KMS-11 (cell line): Measurements from ENCODE around the gene MYO9B.
A peak's percentile ranks its signal among the peaks of the same experiment; 100 is the strongest.

Source experiments
- H2AFZ ChIP-seq: fragments of 200-600 bp; sonication (generic); 2 replicates; pipeline ENCODE4 v1.6.1; 2016; ENCODE audit warnings: antibody characterized with exemption, mixed run types, low read depth
- H3K27ac ChIP-seq: fragments of 200-600 bp; sonication (generic); 2 replicates; pipeline ENCODE4 v1.6.1; 2016; ENCODE audit warnings: mild to moderate bottlenecking, mixed run types
- H3K27me3 ChIP-seq: fragments of 200-600 bp; sonication (generic); 2 replicates; pipeline ENCODE4 v1.6.1; 2017; ENCODE audit warnings: mild to moderate bottlenecking, low read depth, mixed run types, moderate library complexity; ENCODE audit not compliant: insufficient read depth
- H3K36me3 ChIP-seq: fragments of 200-600 bp; sonication (generic); 2 replicates; pipeline ENCODE4 v1.6.1; 2017; ENCODE audit warnings: mild to moderate bottlenecking, mixed run types; ENCODE audit not compliant: insufficient read depth
- H3K4me1 ChIP-seq: fragments of 200-600 bp; sonication (generic); 2 replicates; pipeline ENCODE4 v1.6.1; 2016; ENCODE audit warnings: mild to moderate bottlenecking, low read depth, mixed run types; ENCODE audit not compliant: poor library complexity, severe bottlenecking
- H3K4me2 ChIP-seq: fragments of 200-600 bp; sonication (generic); 2 replicates; pipeline ENCODE4 v1.7.0; 2016; ENCODE audit warnings: mild to moderate bottlenecking, mixed run types
- H3K4me3 ChIP-seq: fragments of 200-600 bp; sonication (generic); IDR thresholded peaks from 2 replicates; pipeline ENCODE4 v1.6.1; 2017; ENCODE audit warnings: low read depth, low read length, mixed read lengths; ENCODE audit not compliant: insufficient read depth
- H3K79me2 ChIP-seq: fragments of 200-600 bp; sonication (generic); 2 replicates; pipeline ENCODE4 v1.6.1; 2016; ENCODE audit warnings: low read depth, mixed run types; ENCODE audit not compliant: insufficient read depth
- H3K9ac ChIP-seq: fragments of 200-600 bp; sonication (generic); 2 replicates; pipeline ENCODE4 v1.6.1; 2016; ENCODE audit warnings: mild to moderate bottlenecking, mixed run types
- H4K20me1 ChIP-seq: fragments of 200-600 bp; sonication (generic); 2 replicates; pipeline ENCODE4 v1.6.1; 2016; ENCODE audit warnings: mild to moderate bottlenecking, mixed run types; ENCODE audit not compliant: insufficient read depth
- TF ChIP-seq, protein P1 (sequence below): fragments of 200-600 bp; sonication (generic); conservative IDR thresholded peaks from 2 replicates; pipeline ENCODE4 v1.6.1; 2017; ENCODE audit warnings: low read depth, mild to moderate bottlenecking, antibody characterized with exemption, low read length, moderate library complexity, mixed read lengths

MYO9B gene

DNA sequence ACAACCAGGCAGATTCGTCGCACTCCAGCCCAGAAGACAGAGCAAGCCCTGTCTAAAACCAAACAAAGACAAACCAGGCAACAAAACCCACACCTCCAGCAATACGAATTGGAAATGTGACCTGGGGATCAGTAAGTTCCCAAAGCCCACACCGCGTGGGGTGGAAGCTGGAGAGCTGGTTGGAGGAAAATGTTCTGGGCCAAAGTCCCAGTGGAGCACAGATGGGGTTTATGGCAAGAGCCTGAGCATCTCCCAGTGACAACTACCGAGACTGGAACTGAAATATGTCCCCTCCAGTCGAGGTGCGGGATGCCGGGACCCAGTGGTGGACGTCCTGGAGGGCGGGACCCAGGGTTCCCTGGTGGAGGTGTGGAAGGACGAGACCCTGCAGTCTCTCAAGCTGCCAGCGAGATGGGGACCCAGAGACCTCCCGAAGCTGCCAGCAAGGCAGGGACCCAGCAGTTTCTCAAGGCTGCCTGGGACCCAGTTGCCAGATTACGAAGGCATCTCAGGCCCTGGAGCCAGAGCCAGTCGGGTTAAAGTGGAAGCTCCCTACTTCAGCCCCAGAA lies 26.6 kb upstream of the MYO9B start:
- H3K27ac ChIP-seq = no peak overlapping the region
- no peaks in the 10 kb centered on the region for H3K27me3 ChIP-seq
- TF ChIP-seq, protein P1, sequence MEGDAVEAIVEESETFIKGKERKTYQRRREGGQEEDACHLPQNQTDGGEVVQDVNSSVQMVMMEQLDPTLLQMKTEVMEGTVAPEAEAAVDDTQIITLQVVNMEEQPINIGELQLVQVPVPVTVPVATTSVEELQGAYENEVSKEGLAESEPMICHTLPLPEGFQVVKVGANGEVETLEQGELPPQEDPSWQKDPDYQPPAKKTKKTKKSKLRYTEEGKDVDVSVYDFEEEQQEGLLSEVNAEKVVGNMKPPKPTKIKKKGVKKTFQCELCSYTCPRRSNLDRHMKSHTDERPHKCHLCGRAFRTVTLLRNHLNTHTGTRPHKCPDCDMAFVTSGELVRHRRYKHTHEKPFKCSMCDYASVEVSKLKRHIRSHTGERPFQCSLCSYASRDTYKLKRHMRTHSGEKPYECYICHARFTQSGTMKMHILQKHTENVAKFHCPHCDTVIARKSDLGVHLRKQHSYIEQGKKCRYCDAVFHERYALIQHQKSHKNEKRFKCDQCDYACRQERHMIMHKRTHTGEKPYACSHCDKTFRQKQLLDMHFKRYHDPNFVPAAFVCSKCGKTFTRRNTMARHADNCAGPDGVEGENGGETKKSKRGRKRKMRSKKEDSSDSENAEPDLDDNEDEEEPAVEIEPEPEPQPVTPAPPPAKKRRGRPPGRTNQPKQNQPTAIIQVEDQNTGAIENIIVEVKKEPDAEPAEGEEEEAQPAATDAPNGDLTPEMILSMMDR = no peak
- H3K4me1 ChIP-seq = no peaks in the 10 kb centered on the region
- H3K36me3 ChIP-seq = no peaks in the 10 kb centered on the region; the same call in 1 of the 2 replicates
- H2AFZ ChIP-seq = no peak overlapping the region
- H3K4me3 ChIP-seq = no peak overlapping the region
- H3K4me2 ChIP-seq = no peak overlapping the region
- H3K79me2 ChIP-seq = no peaks in the 10 kb centered on the region
- no peak overlapping the region for H3K9ac ChIP-seq
- no peaks in the 10 kb centered on the region for H4K20me1 ChIP-seq

DNA sequence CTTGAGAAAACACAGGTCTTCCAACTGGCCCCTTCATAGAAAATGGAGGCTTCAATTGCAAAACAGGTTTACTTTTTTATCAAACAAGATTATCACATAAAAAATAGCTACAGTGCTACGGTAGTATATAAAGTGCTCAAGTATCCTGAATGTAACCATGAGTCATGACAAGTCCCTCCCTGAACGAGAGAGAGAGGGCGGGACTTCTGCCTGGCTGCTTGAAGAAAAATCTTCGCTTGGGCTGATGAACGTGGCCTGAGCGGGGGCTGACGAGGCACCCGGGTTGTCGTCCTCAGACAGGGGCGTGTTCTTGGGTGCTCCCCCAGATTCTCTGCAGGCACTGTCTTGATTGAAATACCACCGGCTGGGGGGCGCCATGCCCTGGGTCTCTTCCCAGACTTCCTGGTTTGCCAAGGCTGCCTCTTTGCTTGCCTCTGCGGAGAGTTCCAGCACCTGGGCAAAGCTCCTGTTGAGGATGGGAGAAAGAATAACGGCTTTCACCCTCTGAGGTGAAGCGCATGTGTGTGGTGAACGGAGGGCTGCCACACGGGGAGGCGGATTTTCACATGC lies 25.8 kb upstream of the MYO9B start:
- H3K9ac ChIP-seq = no peak overlapping the region
- no peak overlapping the region for H3K4me2 ChIP-seq
- H3K27me3 ChIP-seq = no peaks in the 10 kb centered on the region
- H3K27ac ChIP-seq = no peak overlapping the region
- no peak overlapping the region for H2AFZ ChIP-seq
- TF ChIP-seq, protein P1 = no peak
- no peaks in the 10 kb centered on the region for H3K79me2 ChIP-seq
- no peaks in the 10 kb centered on the region for H4K20me1 ChIP-seq
- H3K4me3 ChIP-seq = no peak overlapping the region
- H3K36me3 ChIP-seq = no peaks in the 10 kb centered on the region; the same call in 1 of the 2 replicates
- no peaks in the 10 kb centered on the region for H3K4me1 ChIP-seq

DNA sequence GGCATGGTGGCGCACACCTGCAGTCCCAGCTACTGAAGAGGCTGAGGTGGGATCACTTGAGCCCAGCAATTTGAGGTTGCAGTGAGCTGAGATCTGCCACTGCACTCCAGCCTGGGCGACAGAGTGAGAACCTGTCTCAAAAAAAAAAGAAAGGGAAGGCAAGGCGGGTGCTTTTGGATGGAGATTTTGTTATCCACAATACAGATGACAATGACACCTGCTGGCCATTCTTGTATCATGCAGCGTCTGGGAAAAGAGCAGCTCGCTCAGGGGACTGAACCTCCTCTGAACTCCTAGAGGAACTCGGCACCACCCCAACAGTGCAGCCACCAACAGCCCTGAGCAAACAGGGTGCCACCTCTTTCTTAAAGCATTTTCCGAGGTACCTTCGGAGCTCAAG lies 23.1 kb upstream of the MYO9B start:
- H3K4me3 ChIP-seq = no peak overlapping the region
- H3K4me2 ChIP-seq = no peak overlapping the region
- TF ChIP-seq, protein P1 = peak; percentile 70
- no peaks in the 10 kb centered on the region; the same call in 1 of the 2 replicates for H3K36me3 ChIP-seq
- H3K9ac ChIP-seq = no peak overlapping the region
- no peaks in the 10 kb centered on the region for H4K20me1 ChIP-seq
- no peaks in the 10 kb centered on the region for H3K79me2 ChIP-seq
- H2AFZ ChIP-seq = no peak overlapping the region
- no peaks in the 10 kb centered on the region for H3K4me1 ChIP-seq
- H3K27ac ChIP-seq = no peak overlapping the region
- no peaks in the 10 kb centered on the region for H3K27me3 ChIP-seq

DNA sequence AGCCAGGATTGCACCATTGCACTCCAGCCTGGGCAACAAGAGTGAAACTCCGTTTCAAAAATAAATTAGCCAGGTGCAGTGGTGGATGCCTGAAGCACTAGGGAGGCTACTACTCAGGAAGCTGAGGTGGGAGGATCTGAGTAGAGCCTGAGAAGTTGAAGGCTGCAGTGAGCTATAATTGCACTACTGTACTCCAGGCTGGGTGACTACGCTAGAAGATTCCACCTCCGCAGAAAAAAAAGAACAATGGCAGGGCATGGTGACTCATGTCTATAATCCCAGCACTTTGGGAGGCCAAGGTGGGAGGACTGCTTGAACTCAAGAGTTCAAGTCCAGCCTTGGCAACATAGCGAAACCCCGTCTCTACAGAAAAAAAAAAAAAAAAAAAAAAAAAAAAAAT lies 20.8 kb upstream of the MYO9B start:
- TF ChIP-seq, protein P1 = no peak
- Histone ChIP-seq H3K36me3 (no peaks in the 10 kb centered on the region; the same call in 1 of the 2 replicates), H3K4me3 (no peak overlapping the region), H2AFZ (no peak overlapping the region), H3K9ac (no peak overlapping the region), H3K27me3 (no peaks in the 10 kb centered on the region), H3K79me2 (no peaks in the 10 kb centered on the region), H3K4me1 (no peaks in the 10 kb centered on the region), H4K20me1 (no peaks in the 10 kb centered on the region), H3K4me2 (no peak overlapping the region), H3K27ac (no peak overlapping the region)
